ENCODE measurements around the gene TAOK2.
"Not testable (repeated sequence)": the region's sequence is repeated elsewhere in the genome, so short reads cannot be mapped to it uniquely, and the experiment has no call there.

TAOK2 gene

DNA sequence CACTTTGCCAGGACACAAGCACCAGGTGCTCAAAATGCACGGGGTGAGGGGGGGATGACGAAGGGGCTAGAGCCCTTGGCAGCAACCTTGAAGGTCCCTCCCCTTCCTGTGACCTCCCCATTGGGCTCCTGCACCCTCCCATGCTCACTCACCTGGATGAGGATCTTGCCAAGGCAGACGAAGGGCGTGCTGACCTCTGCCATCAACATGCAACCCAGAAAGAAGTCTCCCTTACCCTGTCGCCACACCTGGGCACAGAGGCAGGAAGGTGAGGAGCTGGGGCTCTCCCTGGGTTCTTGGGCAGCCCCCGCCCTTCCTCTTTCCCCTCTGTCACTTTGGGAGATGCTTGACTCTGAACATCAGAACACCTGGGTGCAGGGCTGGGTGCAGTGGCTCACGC lies 51.9 kb downstream of the TAOK2 start:
- no peak for DNase-seq

GRCh38 chr16:30026449-30026848 lies 52.8 kb downstream of the TAOK2 start:
- DNase-seq: no peak

- DNase-seq: peak; percentile 98
These were observed 54.1 kb downstream of the TAOK2 start for GRCh38 chr16:30027588-30028437.

- DNase-seq: no peak
These were observed 54.9 kb downstream of the TAOK2 start for GRCh38 chr16:30028438-30029076.

GRCh38 chr16:30030011-30030685 lies 56.5 kb downstream of the TAOK2 start:
- no peak for DNase-seq

GRCh38 chr16:30030841-30031413 lies 57.3 kb downstream of the TAOK2 start, which contains the start of gene TLCD3B:
TSS of gene TLCD3B (minus strand) at chr16:30031271. CDS start at chr16:30030527, 744 bp downstream.
- DNase-seq: no peak

DNA sequence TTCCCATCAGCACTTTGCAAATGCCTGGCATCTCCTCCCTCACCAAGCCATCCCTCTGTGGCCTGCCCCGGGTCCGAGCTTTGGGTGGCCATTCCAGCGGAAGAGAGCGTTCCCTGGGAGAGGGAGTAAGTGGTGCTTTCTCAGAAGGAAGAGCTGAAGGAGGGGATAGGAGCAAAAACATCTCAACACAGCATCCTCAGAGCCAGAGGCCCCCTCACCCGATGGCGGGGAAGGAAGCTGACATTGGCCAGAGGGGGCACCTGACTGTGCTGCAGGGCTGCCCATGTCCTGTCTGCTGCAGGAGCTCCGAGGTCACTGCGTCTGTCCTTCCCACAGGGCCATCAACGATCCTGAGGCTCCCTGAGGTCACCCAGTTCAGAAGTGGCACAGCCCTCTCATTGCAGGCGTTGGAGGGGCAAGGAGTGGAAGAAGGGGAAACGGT lies 57.8 kb downstream of the TAOK2 start:
- DNase-seq: no peak

- peak; percentile 68 for DNase-seq
These were observed 58.6 kb downstream of the TAOK2 start for GRCh38 chr16:30032083-30032819.

DNA sequence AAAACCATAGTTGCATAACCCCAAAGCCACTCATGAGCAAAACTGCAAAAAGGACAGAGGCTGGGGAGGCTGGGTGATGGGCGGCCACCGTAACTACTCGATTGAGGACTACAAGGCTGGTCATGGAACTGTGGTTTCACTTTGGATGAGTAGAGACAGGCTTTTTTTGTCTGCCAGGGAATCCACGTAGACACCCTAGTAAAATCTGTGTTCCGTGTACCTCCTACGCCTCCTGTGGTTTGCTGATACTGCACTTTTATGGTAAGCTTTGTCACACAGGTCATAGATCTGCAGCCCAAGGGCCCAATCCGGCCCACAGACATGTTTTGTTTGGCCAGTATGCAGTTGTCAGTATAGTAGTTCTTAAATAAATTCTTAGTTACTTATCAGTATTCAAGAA lies 59.6 kb downstream of the TAOK2 start:
- DNase-seq: no peak

- no peak for DNase-seq
These were observed 66.6 kb downstream of the TAOK2 start for GRCh38 chr16:30040221-30040620.

- not testable (repeated sequence) for DNase-seq
These were observed 67.0 kb downstream of the TAOK2 start for GRCh38 chr16:30040690-30041089.

DNA sequence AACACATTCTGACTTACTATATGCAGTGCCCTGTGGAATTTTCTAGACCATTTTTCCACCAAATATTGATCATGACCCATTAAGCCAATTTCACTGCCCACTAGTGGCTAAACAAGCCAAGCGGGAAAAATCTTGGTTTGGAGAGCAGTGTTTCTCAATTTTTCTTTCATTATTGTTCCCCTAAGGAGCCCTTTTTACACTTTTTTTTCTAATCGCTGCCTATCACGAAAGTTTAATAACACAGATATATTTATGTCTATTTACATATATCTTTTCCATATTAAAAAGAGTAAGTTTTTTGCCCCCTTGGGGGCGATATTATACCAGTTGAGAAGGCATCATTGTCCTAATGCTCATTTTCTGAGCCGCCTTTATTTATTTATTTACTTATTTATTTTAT lies 68.2 kb downstream of the TAOK2 start:
- no peak for DNase-seq
